Measurements from ENCODE around the gene UBASH3B. TPM values are rescaled to one million over a fixed set of nuclear protein-coding genes. Genes with fewer than 3 reads are reported as not detected.
A peak's percentile ranks its signal among the peaks of the same experiment; 100 is the strongest.

The UBASH3B gene
- total RNA-seq, 4 donors from 2014 or later: 9.9 to 36.3 (median 24.3) TPM

GRCh38 chr11:122634501-122634900 is 21.0 kb upstream of the UBASH3B start:
- ATAC-seq (ENCODE audit: low FRiP score): no peak
- TF ChIP-seq CTCF (IDR thresholded peaks at IDR 0.05): no peak
- DNase-seq (ENCODE audit: low spot score): no peak

- ATAC-seq (ENCODE audit: low FRiP score): no peak
- DNase-seq (ENCODE audit: low spot score): no peak
- TF ChIP-seq CTCF (IDR thresholded peaks at IDR 0.05): no peak
Measured at GRCh38 chr11:122637541-122637940, 18.0 kb upstream of the UBASH3B start.

- no peak for TF ChIP-seq CTCF (IDR thresholded peaks at IDR 0.05)
- DNase-seq (ENCODE audit: low spot score) (no peak), ATAC-seq (ENCODE audit: low FRiP score) (peak; percentile 60)
Measured at GRCh38 chr11:122642472-122642922, 13.0 kb upstream of the UBASH3B start.

- no peak for DNase-seq (ENCODE audit: low spot score)
- TF ChIP-seq CTCF (IDR thresholded peaks at IDR 0.05): no peak
- ATAC-seq (ENCODE audit: low FRiP score): no peak
Measured at GRCh38 chr11:122642971-122643370, 12.6 kb upstream of the UBASH3B start.

GRCh38 chr11:122645847-122646246 is 9.7 kb upstream of the UBASH3B start:
- no peak for TF ChIP-seq CTCF (IDR thresholded peaks at IDR 0.05)
- no peak for DNase-seq (ENCODE audit: low spot score)
- no peak for ATAC-seq (ENCODE audit: low FRiP score)

GRCh38 chr11:122646549-122647340 is 8.8 kb upstream of the UBASH3B start:
- ATAC-seq (ENCODE audit: low FRiP score) (peak; percentile 33), DNase-seq (ENCODE audit: low spot score) (no peak)
- no peak for TF ChIP-seq CTCF (IDR thresholded peaks at IDR 0.05)

- TF ChIP-seq CTCF (IDR thresholded peaks at IDR 0.05): no peak
- ATAC-seq (ENCODE audit: low FRiP score) (no peak), DNase-seq (ENCODE audit: low spot score) (no peak)
Measured at GRCh38 chr11:122647736-122648275, 7.7 kb upstream of the UBASH3B start.

Measured in omental fat pad (tissue), 4 donors.